HEK293T (cell line): Measurements from ENCODE around the gene SLC25A29.

Source experiments
- BHLHE40 ChIP-seq: fragments of 450-650 bp; IDR thresholded peaks from 2 replicates; pipeline ENCODE4 v1.6.1; 2016; ENCODE audit warnings: mild to moderate bottlenecking, moderate library complexity, borderline replicate concordance
- CTBP1 ChIP-seq: fragments of 450-650 bp; IDR thresholded peaks from 2 replicates; pipeline ENCODE4 v1.6.1; 2016; ENCODE audit warnings: borderline replicate concordance
- ELF4 ChIP-seq: fragments of 450-650 bp; IDR thresholded peaks from 2 replicates; pipeline ENCODE4 v1.6.1; 2017; ENCODE audit warnings: antibody characterized with exemption
- FOXA1 ChIP-seq: fragments of 450-650 bp; IDR thresholded peaks from 2 replicates; pipeline ENCODE4 v1.6.1; 2016; ENCODE audit warnings: mild to moderate bottlenecking
- FOXM1 ChIP-seq: fragments of 450-650 bp; IDR thresholded peaks from 2 replicates; pipeline ENCODE4 v1.6.1; 2017; ENCODE audit warnings: mild to moderate bottlenecking, borderline replicate concordance
- HDGF ChIP-seq: fragments of 450-650 bp; IDR thresholded peaks from 2 replicates; pipeline ENCODE4 v1.6.1; 2017; ENCODE audit warnings: antibody characterized with exemption, borderline replicate concordance
- L3MBTL2 ChIP-seq: fragments of 450-650 bp; conservative IDR thresholded peaks from 2 replicates; pipeline ENCODE4 v1.6.1; 2016; ENCODE audit warnings: mild to moderate bottlenecking
- NFRKB ChIP-seq: fragments of 450-650 bp; IDR thresholded peaks from 2 replicates; pipeline ENCODE4 v1.6.1; 2016; ENCODE audit warnings: mild to moderate bottlenecking, moderate library complexity
- SP1 ChIP-seq: fragments of 450-650 bp; IDR thresholded peaks from 2 replicates; pipeline ENCODE4 v1.6.1; 2017
- SUZ12 ChIP-seq: fragments of 450-650 bp; IDR thresholded peaks from 2 replicates; pipeline ENCODE4 v1.6.1; 2016; ENCODE audit warnings: mild to moderate bottlenecking
- TARDBP ChIP-seq: fragments of 450-650 bp; IDR thresholded peaks from 2 replicates; pipeline ENCODE4 v1.6.1; 2016
- TF ChIP-seq, protein P1 (sequence below): fragments of 450-650 bp; IDR thresholded peaks from 2 replicates; pipeline ENCODE4 v1.6.1; 2016

DNA sequence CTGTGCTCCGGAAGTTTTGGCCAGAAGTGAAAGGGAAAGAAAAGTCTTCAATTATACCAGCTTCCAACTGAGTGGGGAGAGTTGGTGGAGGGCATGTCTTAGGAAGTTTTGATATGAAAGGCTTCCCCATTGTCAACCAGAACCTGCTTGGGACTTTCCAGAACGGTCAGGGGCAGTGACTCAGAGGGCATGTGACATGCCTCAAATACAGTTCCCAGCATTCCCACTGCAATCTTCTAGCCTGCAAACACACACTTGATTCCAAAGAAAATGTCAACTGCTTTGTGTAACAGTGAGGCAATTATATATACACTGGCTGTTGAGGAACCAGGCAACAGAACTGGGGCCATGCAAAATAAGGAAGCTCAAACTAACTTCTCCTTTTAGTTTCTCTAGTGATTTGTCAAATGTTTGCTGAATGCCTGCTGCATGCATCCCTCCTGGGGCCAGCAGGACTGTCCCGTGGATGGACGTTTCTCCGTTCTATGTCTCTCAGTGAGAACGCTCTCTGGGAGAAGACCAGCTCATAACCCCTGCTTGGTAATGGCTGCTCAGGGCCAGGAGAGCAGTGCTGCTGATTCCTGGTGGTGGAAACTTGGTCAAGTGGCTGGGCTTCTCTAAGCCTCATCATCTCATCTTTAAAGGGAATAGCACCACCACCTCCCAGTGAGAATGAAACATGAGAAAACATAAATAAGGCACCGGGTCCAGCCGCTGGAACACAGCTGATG lies 35.2 kb upstream of the SLC25A29 start:
- TF ChIP-seq BHLHE40 (no peak), HDGF (no peak), ELF4 (no peak), SUZ12 (no peak), L3MBTL2 (no peak), TARDBP (no peak), SP1 (no peak), NFRKB (no peak), FOXM1 (no peak), FOXA1 (no peak), CTBP1 (no peak)
- TF ChIP-seq, protein P1, sequence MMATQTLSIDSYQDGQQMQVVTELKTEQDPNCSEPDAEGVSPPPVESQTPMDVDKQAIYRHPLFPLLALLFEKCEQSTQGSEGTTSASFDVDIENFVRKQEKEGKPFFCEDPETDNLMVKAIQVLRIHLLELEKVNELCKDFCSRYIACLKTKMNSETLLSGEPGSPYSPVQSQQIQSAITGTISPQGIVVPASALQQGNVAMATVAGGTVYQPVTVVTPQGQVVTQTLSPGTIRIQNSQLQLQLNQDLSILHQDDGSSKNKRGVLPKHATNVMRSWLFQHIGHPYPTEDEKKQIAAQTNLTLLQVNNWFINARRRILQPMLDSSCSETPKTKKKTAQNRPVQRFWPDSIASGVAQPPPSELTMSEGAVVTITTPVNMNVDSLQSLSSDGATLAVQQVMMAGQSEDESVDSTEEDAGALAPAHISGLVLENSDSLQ, result no peak
